ENCODE measurements around the gene ITFG2. TPM values are rescaled to one million over a fixed set of nuclear protein-coding genes. Genes with fewer than 3 reads are reported as not detected.

The ITFG2 gene
- total and polyA plus RNA-seq, 2 of the 13 experiments (the other 11 are each of a cell fraction or from before 2014, with no cell fraction given): 14.8 to 15.5 TPM

DNA sequence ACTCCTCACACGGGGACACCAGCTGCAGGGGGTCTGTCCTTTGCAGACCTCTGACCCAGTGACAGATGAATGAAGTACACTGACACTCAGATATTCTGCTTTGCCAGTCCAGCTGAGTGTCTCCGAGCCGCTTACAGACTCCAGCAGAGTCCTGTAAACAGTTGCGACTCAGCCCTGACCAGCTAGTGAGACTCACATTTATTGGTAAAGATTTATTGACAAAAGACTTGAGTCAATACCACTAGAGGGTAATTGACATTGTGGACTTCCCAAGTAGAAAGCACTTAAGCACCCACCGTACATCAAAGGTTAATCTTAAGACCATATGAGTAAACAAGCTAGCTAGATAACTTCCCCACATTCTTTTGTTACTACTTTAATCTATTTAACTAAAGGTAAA lies 27.5 kb upstream of the ITFG2 start (continued):
- TF ChIP-seq, protein P1, sequence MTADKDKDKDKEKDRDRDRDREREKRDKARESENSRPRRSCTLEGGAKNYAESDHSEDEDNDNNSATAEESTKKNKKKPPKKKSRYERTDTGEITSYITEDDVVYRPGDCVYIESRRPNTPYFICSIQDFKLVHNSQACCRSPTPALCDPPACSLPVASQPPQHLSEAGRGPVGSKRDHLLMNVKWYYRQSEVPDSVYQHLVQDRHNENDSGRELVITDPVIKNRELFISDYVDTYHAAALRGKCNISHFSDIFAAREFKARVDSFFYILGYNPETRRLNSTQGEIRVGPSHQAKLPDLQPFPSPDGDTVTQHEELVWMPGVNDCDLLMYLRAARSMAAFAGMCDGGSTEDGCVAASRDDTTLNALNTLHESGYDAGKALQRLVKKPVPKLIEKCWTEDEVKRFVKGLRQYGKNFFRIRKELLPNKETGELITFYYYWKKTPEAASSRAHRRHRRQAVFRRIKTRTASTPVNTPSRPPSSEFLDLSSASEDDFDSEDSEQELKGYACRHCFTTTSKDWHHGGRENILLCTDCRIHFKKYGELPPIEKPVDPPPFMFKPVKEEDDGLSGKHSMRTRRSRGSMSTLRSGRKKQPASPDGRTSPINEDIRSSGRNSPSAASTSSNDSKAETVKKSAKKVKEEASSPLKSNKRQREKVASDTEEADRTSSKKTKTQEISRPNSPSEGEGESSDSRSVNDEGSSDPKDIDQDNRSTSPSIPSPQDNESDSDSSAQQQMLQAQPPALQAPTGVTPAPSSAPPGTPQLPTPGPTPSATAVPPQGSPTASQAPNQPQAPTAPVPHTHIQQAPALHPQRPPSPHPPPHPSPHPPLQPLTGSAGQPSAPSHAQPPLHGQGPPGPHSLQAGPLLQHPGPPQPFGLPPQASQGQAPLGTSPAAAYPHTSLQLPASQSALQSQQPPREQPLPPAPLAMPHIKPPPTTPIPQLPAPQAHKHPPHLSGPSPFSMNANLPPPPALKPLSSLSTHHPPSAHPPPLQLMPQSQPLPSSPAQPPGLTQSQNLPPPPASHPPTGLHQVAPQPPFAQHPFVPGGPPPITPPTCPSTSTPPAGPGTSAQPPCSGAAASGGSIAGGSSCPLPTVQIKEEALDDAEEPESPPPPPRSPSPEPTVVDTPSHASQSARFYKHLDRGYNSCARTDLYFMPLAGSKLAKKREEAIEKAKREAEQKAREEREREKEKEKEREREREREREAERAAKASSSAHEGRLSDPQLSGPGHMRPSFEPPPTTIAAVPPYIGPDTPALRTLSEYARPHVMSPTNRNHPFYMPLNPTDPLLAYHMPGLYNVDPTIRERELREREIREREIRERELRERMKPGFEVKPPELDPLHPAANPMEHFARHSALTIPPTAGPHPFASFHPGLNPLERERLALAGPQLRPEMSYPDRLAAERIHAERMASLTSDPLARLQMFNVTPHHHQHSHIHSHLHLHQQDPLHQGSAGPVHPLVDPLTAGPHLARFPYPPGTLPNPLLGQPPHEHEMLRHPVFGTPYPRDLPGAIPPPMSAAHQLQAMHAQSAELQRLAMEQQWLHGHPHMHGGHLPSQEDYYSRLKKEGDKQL (CRISPR knock-in tag; IDR thresholded peaks at IDR 0.05; ENCODE audit: low read depth): peak; percentile 51; the same call in 1 of the 2 replicates
- no peak for TF ChIP-seq MYC (CRISPR knock-in tag; IDR thresholded peaks at IDR 0.05; ENCODE audit: borderline replicate concordance)
- TF ChIP-seq HMGXB3 (CRISPR knock-in tag; IDR thresholded peaks at IDR 0.05; ENCODE audit: borderline replicate concordance): peak; percentile 71; the same call in 1 of the 2 replicates
- TF ChIP-seq ZKSCAN5 (CRISPR knock-in tag; IDR thresholded peaks at IDR 0.05): no peak
- TF ChIP-seq ZBTB40 (IDR thresholded peaks at IDR 0.05): no peak
- TF ChIP-seq ZBTB40 (CRISPR knock-in tag; IDR thresholded peaks at IDR 0.05): peak; percentile 52; the same call in 1 of the 2 replicates
- peak; percentile 33; the same call in 1 of the 2 replicates for TF ChIP-seq FOXA3 (CRISPR knock-in tag; IDR thresholded peaks at IDR 0.05)
- TF ChIP-seq FOXA1 (IDR thresholded peaks at IDR 0.05): no peak
- peak; percentile 30; the same call in 1 of the 2 replicates for TF ChIP-seq FOXA1 (CRISPR knock-in tag; IDR thresholded peaks at IDR 0.05)
- peak; percentile 93 for TF ChIP-seq HHEX (CRISPR knock-in tag; IDR thresholded peaks at IDR 0.05)
